ENCODE results near the gene ERI3.
A peak's percentile ranks its signal among the peaks of the same experiment; 100 is the strongest.

GRCh38 chr1:44354840-44355581, at the start of gene ERI3:
- TF ChIP-seq FOXM1 (IDR thresholded peaks at IDR 0.05; ENCODE audit: borderline replicate concordance, low read depth) (no peak), MAX (IDR thresholded peaks at IDR 0.05) (peak; percentile 90), EP300 (IDR thresholded peaks at IDR 0.05; ENCODE audit: borderline replicate concordance) (no peak), TEAD4 (IDR thresholded peaks at IDR 0.05) (peak; percentile 45; the same call in 1 of the 2 replicates), TAF1 (IDR thresholded peaks at IDR 0.05; ENCODE audit: low read depth) (0 out of 2 replicates have a peak, but pooled peaks have one; percentile 54), CREB1 (IDR thresholded peaks at IDR 0.05; ENCODE audit: low read depth) (peak; percentile 89), RAD21 (IDR thresholded peaks at IDR 0.05; ENCODE audit: low read depth) (no peak), USF1 (IDR thresholded peaks at IDR 0.05) (peak; percentile 58), ZBTB7A (IDR thresholded peaks at IDR 0.05; ENCODE audit: low read depth) (no peak; the same call in 1 of the 2 replicates), REST (IDR thresholded peaks at IDR 0.05; ENCODE audit: low read depth) (no peak), TCF12 (IDR thresholded peaks at IDR 0.05; ENCODE audit: low read depth) (no peak), CEBPB (IDR thresholded peaks at IDR 0.05) (no peak)

Data from Ishikawa (cell line).